Right lobe of liver (tissue), 4 donors: ENCODE results near the gene RPF1.

ENCODE experiments used
- CTCF ChIP-seq, 4 donors: fragments of 200-600 bp in 3 of 4; fragments of 450-650 bp in 1 of 4; IDR thresholded peaks; one replicate each; pipeline versions ENCODE4 v1.5.1 to v1.8.0; 2016 to 2022; ENCODE audit warnings: antibody characterized with exemption in 4 of 4, mild to moderate bottlenecking in 2 of 4
- POLR2A ChIP-seq: fragments of 450-650 bp; IDR thresholded peaks from one replicate; pipeline ENCODE4 v1.6.1; 2017; ENCODE audit warnings: antibody characterized with exemption, mild to moderate bottlenecking
- donor health status: DM: no; HTN: no; CAD: no.
- donor health status: DM: no; HTN: no; CAD: no.
- donor health status: DM: no; HTN: yes; CAD: no.

GRCh38 chr1:84510668-84511067 lies 31.6 kb downstream of the RPF1 start:
- TF ChIP-seq POLR2A (no peak), CTCF (IDR thresholded peaks at IDR 0.05) (no peak)
